Activated T-cell treated with anti-CD3 and anti-CD28 coated beads, Interleukin-2, amount 50 U/mL, for 24 hours (primary cell): ENCODE results near the gene MACROH2A2.
"Not testable (repeated sequence)": the region's sequence is repeated elsewhere in the genome, so short reads cannot be mapped to it uniquely, and the experiment has no call there.

Experiments used
- DNase-seq: peaks from one replicate; pipeline ENCODE4 v3.0.0-alpha.2; 2020
- H3K27ac Mint-ChIP-seq: 2 replicates; pipeline ENCODE4 v1.8.0; 2020; ENCODE audit warnings: mild to moderate bottlenecking, mixed read lengths
- H3K27me3 Mint-ChIP-seq: 2 replicates; pipeline ENCODE4 v1.8.0; 2020; ENCODE audit warnings: mixed read lengths
- H3K36me3 Mint-ChIP-seq: 2 replicates; pipeline ENCODE4 v1.8.0; 2020; ENCODE audit warnings: low read depth, mixed read lengths
- H3K4me1 Mint-ChIP-seq: 2 replicates; pipeline ENCODE4 v1.8.0; 2020; ENCODE audit warnings: low read depth, mixed read lengths
- H3K4me3 Mint-ChIP-seq: 2 replicates; pipeline ENCODE4 v1.8.0; 2020; ENCODE audit warnings: mild to moderate bottlenecking, moderate library complexity, mixed read lengths
- H3K9me3 Mint-ChIP-seq: 2 replicates; pipeline ENCODE4 v1.8.0; 2020; ENCODE audit warnings: mixed read lengths

MACROH2A2 gene

GRCh38 chr10:70052462-70053217 lies at the start of gene MACROH2A2:
Gene MACROH2A2, plus strand, starts transcription at chr10:70052846. Its CDS starts 22,813 bp downstream, at chr10:70075659.
- H3K36me3 Mint-ChIP-seq = no peaks in the 10 kb centered on the region
- peaks cover 7% of the 10 kb centered on the region for H3K4me1 Mint-ChIP-seq
- H3K27ac Mint-ChIP-seq = no peak within 1 kb of the TSS
- DNase-seq = peak; percentile 49
- no peaks in the 10 kb centered on the region for H3K9me3 Mint-ChIP-seq
- peaks cover 58% of the 10 kb centered on the region for H3K27me3 Mint-ChIP-seq
- H3K4me3 Mint-ChIP-seq = peak within 1 kb of the TSS; percentile 78

DNA sequence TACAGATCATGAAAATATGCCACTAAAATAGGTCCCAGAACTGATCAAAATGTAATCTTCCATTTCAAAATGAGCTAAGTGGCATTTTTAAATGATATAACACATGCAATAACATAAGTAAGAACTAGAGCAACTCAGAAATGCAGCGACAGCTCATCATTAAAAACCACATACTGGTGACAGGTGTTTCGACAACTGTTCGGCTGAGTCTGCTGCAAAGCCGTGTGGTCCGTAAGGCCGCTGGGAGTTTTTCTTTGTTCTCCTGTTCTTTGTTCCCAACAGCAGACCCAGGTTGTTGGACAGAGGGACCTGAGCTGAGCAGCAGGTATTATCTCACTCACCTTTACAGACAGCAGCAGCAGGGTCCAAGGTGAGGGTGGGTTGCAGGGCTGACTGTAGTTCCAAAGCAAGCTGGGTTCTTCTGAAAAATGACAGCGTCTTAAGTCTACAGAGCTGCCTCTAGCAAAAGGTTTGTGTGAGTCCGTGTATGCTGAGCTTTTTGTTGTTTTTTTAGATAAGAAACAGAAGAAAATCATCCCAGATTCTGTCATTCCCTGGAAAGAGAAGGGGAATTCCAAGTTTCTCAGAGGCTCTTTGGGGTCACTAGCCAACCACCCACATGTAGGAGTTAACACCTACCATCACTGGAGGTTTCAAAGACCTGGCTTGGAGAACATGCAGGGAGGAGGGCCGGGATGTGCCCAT lies 45.4 kb upstream of the MACROH2A2 start:
- H3K27me3 Mint-ChIP-seq = peaks cover 61% of the 10 kb centered on the region
- H3K4me3 Mint-ChIP-seq = no peak overlapping the region
- H3K9me3 Mint-ChIP-seq = peaks cover 4% of the 10 kb centered on the region
- H3K36me3 Mint-ChIP-seq = no peaks in the 10 kb centered on the region
- no peaks in the 10 kb centered on the region for H3K4me1 Mint-ChIP-seq
- no peak overlapping the region for H3K27ac Mint-ChIP-seq
- no peak for DNase-seq

GRCh38 chr10:70031215-70031614 lies 21.4 kb upstream of the MACROH2A2 start:
- Mint-ChIP-seq H3K9me3 (peaks cover 23% of the 10 kb centered on the region), H3K27ac (no peak overlapping the region), H3K4me3 (no peak overlapping the region), H3K36me3 (no peaks in the 10 kb centered on the region), H3K4me1 (no peaks in the 10 kb centered on the region), H3K27me3 (peaks cover 17% of the 10 kb centered on the region)
- DNase-seq = no peak

- DNase-seq = no peak
- Mint-ChIP-seq H3K4me3 (no peak overlapping the region), H3K27ac (no peak overlapping the region), H3K9me3 (peaks cover 20% of the 10 kb centered on the region), H3K4me1 (no peaks in the 10 kb centered on the region), H3K27me3 (peaks cover 17% of the 10 kb centered on the region), H3K36me3 (no peaks in the 10 kb centered on the region)
These were observed 19.9 kb upstream of the MACROH2A2 start for GRCh38 chr10:70032667-70033289.

- Mint-ChIP-seq H3K4me1 (no peaks in the 10 kb centered on the region), H3K27me3 (peaks cover 26% of the 10 kb centered on the region), H3K4me3 (no peak overlapping the region), H3K36me3 (no peaks in the 10 kb centered on the region), H3K27ac (no peak overlapping the region), H3K9me3 (peaks cover 25% of the 10 kb centered on the region)
- no peak for DNase-seq
These were observed 18.4 kb upstream of the MACROH2A2 start for GRCh38 chr10:70034232-70034631.

DNA sequence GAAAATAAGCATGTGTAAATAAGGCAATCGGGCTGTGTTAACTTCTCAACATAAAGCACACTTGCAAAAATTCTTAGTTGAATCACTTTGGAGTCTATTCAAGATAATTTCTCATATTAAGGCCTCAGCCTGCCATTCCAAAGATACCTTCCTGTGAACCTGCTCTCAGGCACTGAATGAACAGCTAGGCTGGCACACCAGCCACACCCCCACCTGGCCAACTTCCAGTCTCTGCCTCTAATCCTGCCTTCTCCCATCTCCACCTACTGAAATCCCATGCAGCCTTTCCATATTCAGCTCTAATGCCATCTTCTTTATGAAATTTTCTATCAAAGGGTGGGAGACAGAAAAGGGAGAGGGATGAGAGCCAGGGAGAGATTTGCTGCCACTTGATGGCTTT lies 17.1 kb upstream of the MACROH2A2 start:
- Mint-ChIP-seq H3K36me3 (no peaks in the 10 kb centered on the region), H3K27ac (no peak overlapping the region), H3K4me3 (no peak overlapping the region), H3K27me3 (peaks cover 27% of the 10 kb centered on the region), H3K9me3 (peaks cover 21% of the 10 kb centered on the region), H3K4me1 (no peaks in the 10 kb centered on the region)
- no peak for DNase-seq

- Mint-ChIP-seq H3K36me3 (no peaks in the 10 kb centered on the region), H3K9me3 (peaks cover 28% of the 10 kb centered on the region), H3K27ac (no peak overlapping the region), H3K4me1 (no peaks in the 10 kb centered on the region), H3K4me3 (no peak overlapping the region), H3K27me3 (peaks cover 33% of the 10 kb centered on the region)
- no peak for DNase-seq
These were observed 13.7 kb upstream of the MACROH2A2 start for GRCh38 chr10:70038923-70039322.

DNA sequence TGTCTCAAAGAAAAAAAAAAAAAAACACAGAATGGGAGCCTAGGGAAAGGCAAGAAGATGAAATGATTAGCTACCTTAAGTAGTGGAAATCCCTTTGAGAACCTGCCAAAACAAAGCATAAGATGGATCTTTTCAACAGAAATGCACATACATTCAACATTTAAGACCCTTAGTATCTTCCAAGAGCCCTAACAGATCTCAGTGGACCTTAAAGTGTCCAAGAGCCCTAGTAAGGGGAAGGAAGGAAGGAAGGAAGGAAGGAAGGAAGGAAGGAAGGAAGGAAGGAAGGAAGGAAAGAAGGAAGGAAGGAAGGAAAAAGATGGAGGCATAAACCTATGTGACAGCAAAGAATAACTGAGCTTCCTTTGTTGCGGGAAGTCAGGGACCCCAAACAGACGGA lies 11.6 kb upstream of the MACROH2A2 start:
- Mint-ChIP-seq H3K4me3 (no peak overlapping the region), H3K9me3 (peaks cover 28% of the 10 kb centered on the region), H3K27ac (no peak overlapping the region), H3K27me3 (peaks cover 22% of the 10 kb centered on the region), H3K4me1 (no peaks in the 10 kb centered on the region), H3K36me3 (no peaks in the 10 kb centered on the region)
- DNase-seq = no peak

DNA sequence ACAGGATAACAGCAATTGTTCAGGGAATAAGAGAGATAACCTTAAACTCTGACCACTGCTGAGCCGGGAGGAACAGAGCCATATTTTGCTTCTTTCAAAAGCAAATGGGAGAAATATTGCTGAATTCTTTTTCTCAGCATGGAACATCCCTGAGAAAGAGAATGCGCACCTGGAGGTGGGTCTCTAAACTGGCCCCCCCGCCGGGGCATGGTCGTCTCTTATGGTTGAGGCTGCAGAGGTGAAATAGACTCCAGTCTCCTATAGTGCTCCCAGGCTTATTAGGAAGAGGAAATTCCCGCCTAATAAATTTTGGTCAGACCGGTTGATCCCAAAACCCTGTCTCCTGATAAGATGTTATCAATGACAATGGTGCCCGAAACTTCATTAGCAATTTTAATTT lies 10.9 kb upstream of the MACROH2A2 start:
- H3K27ac Mint-ChIP-seq, H3K4me3 Mint-ChIP-seq, DNase-seq, H3K36me3 Mint-ChIP-seq, H3K4me1 Mint-ChIP-seq: not testable (repeated sequence)
- Mint-ChIP-seq H3K27me3 (peaks cover 22% of the 10 kb centered on the region), H3K9me3 (peaks cover 28% of the 10 kb centered on the region)

- not testable (repeated sequence) for H3K9me3 Mint-ChIP-seq
These were observed 5.6 kb upstream of the MACROH2A2 start for GRCh38 chr10:70047066-70047465.

DNA sequence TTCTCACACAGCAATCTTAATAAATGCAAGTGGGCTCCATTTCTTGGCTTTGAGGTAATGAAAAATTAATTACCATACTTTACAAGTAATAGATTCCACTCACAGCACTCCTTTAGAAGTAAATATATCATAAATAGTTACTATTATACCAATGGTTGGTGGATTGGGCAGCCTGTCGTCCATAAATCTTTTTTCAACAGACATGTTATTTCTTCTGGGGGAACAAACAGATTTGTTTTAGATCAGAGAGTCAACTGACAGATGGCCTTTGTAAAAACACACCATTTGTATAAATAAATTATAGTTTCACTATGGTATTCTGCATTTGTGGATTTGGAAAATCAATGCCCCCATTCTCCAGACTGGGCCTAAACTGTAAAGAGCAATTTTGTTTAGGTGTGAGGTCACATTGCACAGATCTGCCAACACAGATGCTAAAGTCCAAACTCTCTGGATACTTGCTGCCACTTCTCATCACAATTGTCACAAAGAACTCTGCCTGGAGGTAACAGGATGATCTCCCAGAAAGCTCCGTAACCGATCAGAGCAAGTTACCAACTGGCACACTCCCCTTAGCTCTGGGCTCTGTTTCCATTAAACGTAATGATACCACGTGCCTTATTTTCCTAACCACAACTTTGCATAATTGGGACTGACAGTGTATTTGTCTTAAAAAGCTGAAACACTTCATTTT lies 4.5 kb upstream of the MACROH2A2 start:
- Mint-ChIP-seq H3K36me3 (no peaks in the 10 kb centered on the region), H3K27me3 (peaks cover 38% of the 10 kb centered on the region), H3K9me3 (peaks cover under 1% of the 10 kb centered on the region), H3K4me1 (peaks cover 7% of the 10 kb centered on the region), H3K27ac (no peak overlapping the region), H3K4me3 (no peak overlapping the region)
- no peak for DNase-seq

More at GRCh38 chr10:70047066-70047465, 5.6 kb upstream of the MACROH2A2 start:
- H3K4me1 Mint-ChIP-seq, H3K36me3 Mint-ChIP-seq, DNase-seq, H3K4me3 Mint-ChIP-seq, H3K27ac Mint-ChIP-seq: not testable (repeated sequence)
- H3K27me3 Mint-ChIP-seq = peaks cover 31% of the 10 kb centered on the region

GRCh38 chr10:70051848-70052247 lies 798 bp upstream of the MACROH2A2 start:
- H3K4me3 Mint-ChIP-seq = peak overlapping the region; percentile 78
- peaks cover 58% of the 10 kb centered on the region for H3K27me3 Mint-ChIP-seq
- peaks cover 7% of the 10 kb centered on the region for H3K4me1 Mint-ChIP-seq
- no peaks in the 10 kb centered on the region for H3K9me3 Mint-ChIP-seq
- no peak for DNase-seq
- no peaks in the 10 kb centered on the region for H3K36me3 Mint-ChIP-seq
- no peak overlapping the region for H3K27ac Mint-ChIP-seq

- Mint-ChIP-seq H3K4me3 (peak overlapping the region; percentile 78), H3K27me3 (peaks cover 57% of the 10 kb centered on the region), H3K36me3 (no peaks in the 10 kb centered on the region), H3K27ac (no peak overlapping the region), H3K9me3 (no peaks in the 10 kb centered on the region), H3K4me1 (peaks cover 7% of the 10 kb centered on the region)
- DNase-seq = peak; percentile 48
These were observed 683 bp downstream of the MACROH2A2 start for GRCh38 chr10:70053218-70053840.

- peak; percentile 36 for DNase-seq
- no peaks in the 10 kb centered on the region for H3K36me3 Mint-ChIP-seq
- H3K9me3 Mint-ChIP-seq = no peaks in the 10 kb centered on the region
- H3K27me3 Mint-ChIP-seq = peaks cover 55% of the 10 kb centered on the region
- H3K4me3 Mint-ChIP-seq = peak overlapping the region; percentile 78
- H3K4me1 Mint-ChIP-seq = peaks cover 7% of the 10 kb centered on the region
- H3K27ac Mint-ChIP-seq = no peak overlapping the region
These were observed 1.2 kb downstream of the MACROH2A2 start for GRCh38 chr10:70053841-70054288.
